GM19099 (cell line): ENCODE data around the gene NKAIN1.

Experiments
- POLR2A ChIP-seq: IDR thresholded peaks from 3 replicates; pipeline ENCODE4 v1.6.1; 2011; ENCODE audit warnings: low read depth; ENCODE audit not compliant: insufficient read length; ENCODE audit errors: extremely low read depth

Gene NKAIN1

GRCh38 chr1:31238986-31239613 lies 587 bp downstream of the NKAIN1 start:
- no peak for TF ChIP-seq POLR2A

- TF ChIP-seq POLR2A: no peak
Observed at GRCh38 chr1:31238612-31238985, 1.1 kb downstream of the NKAIN1 start.

- TF ChIP-seq POLR2A: no peak
Observed at GRCh38 chr1:31234870-31235269, 4.8 kb downstream of the NKAIN1 start.

GRCh38 chr1:31234123-31234708 lies 5.5 kb downstream of the NKAIN1 start:
- no peak for TF ChIP-seq POLR2A

- no peak for TF ChIP-seq POLR2A
Observed at GRCh38 chr1:31232689-31233088, 7.0 kb downstream of the NKAIN1 start.

- no peak for TF ChIP-seq POLR2A
Observed at GRCh38 chr1:31231802-31232201, 7.9 kb downstream of the NKAIN1 start.

- TF ChIP-seq POLR2A: no peak
Observed at GRCh38 chr1:31230378-31230777, 9.3 kb downstream of the NKAIN1 start.

GRCh38 chr1:31228986-31229385 lies 10.7 kb downstream of the NKAIN1 start:
- no peak for TF ChIP-seq POLR2A

GRCh38 chr1:31227891-31228568 lies 11.7 kb downstream of the NKAIN1 start:
- no peak for TF ChIP-seq POLR2A

GRCh38 chr1:31224068-31224467 lies 15.6 kb downstream of the NKAIN1 start:
- no peak for TF ChIP-seq POLR2A

GRCh38 chr1:31222176-31222575 lies 17.5 kb downstream of the NKAIN1 start:
- no peak for TF ChIP-seq POLR2A

- no peak for TF ChIP-seq POLR2A
Observed at GRCh38 chr1:31221072-31221471, 18.6 kb downstream of the NKAIN1 start.

GRCh38 chr1:31219489-31219888 lies 20.2 kb downstream of the NKAIN1 start:
- TF ChIP-seq POLR2A: no peak

GRCh38 chr1:31218705-31219104 lies 21.0 kb downstream of the NKAIN1 start:
- TF ChIP-seq POLR2A: no peak

- TF ChIP-seq POLR2A: no peak
Observed at GRCh38 chr1:31216016-31216415, 23.7 kb downstream of the NKAIN1 start.

- no peak for TF ChIP-seq POLR2A
Observed at GRCh38 chr1:31215065-31215570, 24.6 kb downstream of the NKAIN1 start.
